IMR-90 (cell line): ENCODE measurements around the gene MYRFL. TPM values are rescaled to one million over a fixed set of nuclear protein-coding genes. Genes with fewer than 3 reads are reported as not detected.

ENCODE experiments used
- ATAC-seq: fragments of 200-7000 bp; cut with Tn5 transposase; 2 replicates; pipeline ENCODE4 v1.9.1; 2020; ENCODE audit warnings: low read depth, mild to moderate bottlenecking, moderate library complexity
- BruUV-seq: library from RNA; stranded (reverse); fragments of 400-500 nt; replicated peaks from 2 replicates; lab custom pipeline; 2021; lab: Mats Ljungman, UMichigan
- CTCF ChIA-PET: fragments of 300-600 bp; formaldehyde crosslinking; extraction: SDS; loops from one replicate; lab custom pipeline; 2021; ENCODE audit warnings: antibody characterized with exemption; lab: Yijun Ruan, JAX
- POLR2A ChIA-PET: fragments of 300-600 bp; sonication (Branson Sonifier 250); formaldehyde crosslinking; loops from one replicate; lab custom pipeline; 2022; ENCODE audit warnings: antibody characterized with exemption; ENCODE audit not compliant: unreplicated experiment; lab: Charles Lee
- DNase-seq: peaks from one replicate; pipeline ENCODE4 v3.0.0; 2013
- H2AFZ ChIP-seq: replicated peaks from 2 replicates; pipeline ENCODE3; 2013; ENCODE audit warnings: low read length, mild to moderate bottlenecking; ENCODE audit not compliant: poor library complexity
- H2AK5ac ChIP-seq: 2 replicates; pipeline ENCODE4 v1.6.1; 2013; ENCODE audit warnings: low read depth, low read length, inconsistent platforms
- H2AK9ac ChIP-seq: replicated peaks from 2 replicates; pipeline ENCODE3; 2013; ENCODE audit warnings: mild to moderate bottlenecking, low read depth, low read length, moderate library complexity; ENCODE audit not compliant: poor library complexity
- H2BK120ac ChIP-seq: 2 replicates; pipeline ENCODE4 v1.6.1; 2013; ENCODE audit warnings: low read depth, low read length, inconsistent platforms
- H2BK15ac ChIP-seq: 3 replicates; pipeline ENCODE4 v1.6.1; 2013; ENCODE audit warnings: low read depth, low read length, inconsistent platforms
- H2BK20ac ChIP-seq: 2 replicates; pipeline ENCODE4 v1.6.1; 2013; ENCODE audit warnings: low read depth, mild to moderate bottlenecking, inconsistent platforms, low read length, moderate library complexity
- H2BK5ac ChIP-seq: 2 replicates; pipeline ENCODE4 v1.6.1; 2013; ENCODE audit warnings: mild to moderate bottlenecking, low read depth, low read length, inconsistent platforms; ENCODE audit not compliant: poor library complexity, severe bottlenecking
- H3K14ac ChIP-seq: replicated peaks from 2 replicates; pipeline ENCODE4 v1.6.1; 2013; ENCODE audit warnings: low read depth, low read length, inconsistent platforms
- H3K18ac ChIP-seq: 2 replicates; pipeline ENCODE4 v1.6.1; 2013; ENCODE audit warnings: low read depth, low read length, control low read depth
- H3K23ac ChIP-seq: 2 replicates; pipeline ENCODE4 v1.6.1; 2013; ENCODE audit warnings: low read depth, low read length, inconsistent platforms
- H3K27ac ChIP-seq: 2 replicates; pipeline ENCODE4 v1.5.1; 2013; ENCODE audit warnings: mild to moderate bottlenecking, control low read depth, low read length; ENCODE audit not compliant: insufficient read depth
- H3K27me3 ChIP-seq: 2 replicates; pipeline ENCODE4 v1.6.1; 2013; ENCODE audit warnings: low read length; ENCODE audit not compliant: control insufficient read depth, insufficient read depth
- H3K36me3 ChIP-seq: 2 replicates; pipeline ENCODE4 v1.6.1; 2013; ENCODE audit warnings: low read length, mixed read lengths; ENCODE audit not compliant: control insufficient read depth, insufficient read depth
- H3K4ac ChIP-seq: 2 replicates; pipeline ENCODE4 v1.6.1; 2013; ENCODE audit warnings: low read depth, low read length, inconsistent platforms
- H3K4me1 ChIP-seq: 2 replicates; pipeline ENCODE4 v1.6.1; 2013; ENCODE audit warnings: low read length, mixed read lengths; ENCODE audit not compliant: control insufficient read depth, insufficient read depth
- H3K4me2 ChIP-seq: 2 replicates; pipeline ENCODE4 v1.6.1; 2013; ENCODE audit warnings: low read depth, mild to moderate bottlenecking, control low read depth, low read length, moderate library complexity
- H3K4me3 ChIP-seq: 2 replicates; pipeline ENCODE4 v1.5.1; 2013; ENCODE audit warnings: low read depth, mild to moderate bottlenecking, control low read depth, low read length, moderate library complexity; ENCODE audit not compliant: insufficient read depth
- H3K56ac ChIP-seq: 2 replicates; pipeline ENCODE4 v1.6.1; 2013; ENCODE audit warnings: low read length, inconsistent platforms; ENCODE audit not compliant: insufficient read depth; ENCODE audit errors: extremely low read depth
- H3K79me1 ChIP-seq, 2 experiments: 2 replicates each; pipeline ENCODE4 v1.6.1; 2013; ENCODE audit warnings: low read length in 2 of 2, inconsistent platforms in 1 of 2, low read depth in 1 of 2
- H3K9ac ChIP-seq: 2 replicates; pipeline ENCODE4 v1.6.1; 2013; ENCODE audit warnings: low read depth, low read length, control low read depth
- H3K9me1 ChIP-seq: 2 replicates; pipeline ENCODE4 v1.6.1; 2013; ENCODE audit warnings: low read length, inconsistent platforms; ENCODE audit not compliant: insufficient read depth
- H3K9me3 ChIP-seq: 2 replicates; pipeline ENCODE4 v1.6.1; 2013; ENCODE audit warnings: low read length; ENCODE audit not compliant: control insufficient read depth, insufficient read depth
- H4K20me1 ChIP-seq: 2 replicates; pipeline ENCODE4 v1.6.1; 2013; ENCODE audit warnings: low read length, inconsistent platforms; ENCODE audit not compliant: insufficient read depth
- H4K5ac ChIP-seq: 2 replicates; pipeline ENCODE4 v1.6.1; 2013; ENCODE audit warnings: mild to moderate bottlenecking, low read depth, low read length, control low read depth
- H4K8ac ChIP-seq, 2 experiments: 2 replicates each; pipeline ENCODE4 v1.6.1; 2013; ENCODE audit warnings: low read depth in 2 of 2, low read length in 2 of 2, control low read depth in 1 of 2, inconsistent platforms in 1 of 2
- H4K91ac ChIP-seq: 2 replicates; pipeline ENCODE4 v1.6.1; 2013; ENCODE audit warnings: low read depth, low read length, inconsistent platforms; ENCODE audit not compliant: insufficient read depth
- CEBPB ChIP-seq: IDR thresholded peaks from 2 replicates; pipeline ENCODE4 v1.6.1; 2012; ENCODE audit warnings: low read depth, low read length, improper control_type of control experiment
- CHD1 ChIP-seq: IDR thresholded peaks from 2 replicates; pipeline ENCODE4 v1.6.1; 2012; ENCODE audit warnings: low read depth, low read length, improper control_type of control experiment
- CTCF ChIP-seq: conservative IDR thresholded peaks from 2 replicates; pipeline ENCODE4 v1.5.1; 2012; ENCODE audit warnings: mild to moderate bottlenecking, low read depth, low read length, improper control_type of control experiment
- ELK1 ChIP-seq: fragments of 150-350 bp; IDR thresholded peaks from 2 replicates; pipeline ENCODE4 v1.6.1; 2016; ENCODE audit warnings: low read depth, mild to moderate bottlenecking, low read length, moderate library complexity, borderline replicate concordance
- FOS ChIP-seq: fragments of 150-350 bp; IDR thresholded peaks from 2 replicates; pipeline ENCODE4 v1.6.1; 2016; ENCODE audit warnings: low read depth, low read length
- MAFK ChIP-seq: IDR thresholded peaks from 2 replicates; pipeline ENCODE4 v1.6.1; 2012; ENCODE audit warnings: low read depth, low read length, improper control_type of control experiment
- MAZ ChIP-seq: IDR thresholded peaks from 2 replicates; pipeline ENCODE4 v1.6.1; 2012; ENCODE audit warnings: low read depth, mild to moderate bottlenecking, low read length, improper control_type of control experiment, moderate library complexity, borderline replicate concordance
- MXI1 ChIP-seq: IDR thresholded peaks from 2 replicates; pipeline ENCODE4 v1.6.1; 2012; ENCODE audit warnings: low read depth, mild to moderate bottlenecking, low read length, moderate library complexity, borderline replicate concordance
- NFE2L2 ChIP-seq: fragments of 150-350 bp; IDR thresholded peaks from 2 replicates; pipeline ENCODE4 v1.6.1; 2016; ENCODE audit warnings: low read depth, mild to moderate bottlenecking, low read length
- POLR2A ChIP-seq: IDR thresholded peaks from 2 replicates; pipeline ENCODE4 v1.6.1; 2012; ENCODE audit warnings: mild to moderate bottlenecking, low read depth, low read length
- RAD21 ChIP-seq: IDR thresholded peaks from 2 replicates; pipeline ENCODE4 v1.6.1; 2012; ENCODE audit warnings: low read length, improper control_type of control experiment
- RFX5 ChIP-seq: IDR thresholded peaks from 2 replicates; pipeline ENCODE4 v1.8.0; 2012; ENCODE audit warnings: low read depth, mild to moderate bottlenecking, low read length, moderate library complexity
- SMC3 ChIP-seq: fragments of 150-350 bp; IDR thresholded peaks from 2 replicates; pipeline ENCODE4 v1.6.1; 2016; ENCODE audit warnings: low read depth, mild to moderate bottlenecking, antibody characterized with exemption, low read length, moderate library complexity
- USF2 ChIP-seq: fragments of 150-350 bp; IDR thresholded peaks from 2 replicates; pipeline ENCODE4 v1.6.1; 2017; ENCODE audit warnings: mild to moderate bottlenecking, antibody characterized with exemption, low read length, low read depth
- WGBS, 2 experiments: methylation state at CpG; one replicate each; pipeline versions ENCODE4 v1.1.5 to v1.1.7; 2013; ENCODE audit warnings: missing lambda C conversion rate in 2 of 2; ENCODE audit not compliant: insufficient read length in 1 of 2; ENCODE audit errors: extremely low coverage in 2 of 2; 5-methylcytosine and 5-hydroxymethylcytosine counted together
- dilution Hi-C: fragments of 300-500 bp; cut with HindIII; formaldehyde crosslinking; loops from one replicate; pipeline ENCODE4 v1.14.3; 2018; ENCODE audit warnings: low sequenced_read_pairs; ENCODE audit not compliant: unreplicated experiment
- in situ Hi-C: fragments of 300-500 bp; cut with MboI; formaldehyde crosslinking; loops from 3 replicates; pipeline ENCODE4 v1.14.3; 2019; ENCODE audit warnings: low sequenced_read_pairs, inconsistent platforms, mixed read lengths
- intact Hi-C: fragments of 100-400 bp; cut with micrococcal nuclease; formaldehyde crosslinking; loops from 2 replicates; pipeline ENCODE4 v1.10.0; 2022
- polyA plus RNA-seq, 3 experiments: library from polyadenylated mRNA; depleted of rRNA; stranded (reverse); fragments of >200 nt; gene quantifications; 2 replicates each; pipeline ENCODE4 v1.2.3, GENCODE V29; 2012; ENCODE audit warnings: low replicate concordance in 1 of 3
- total RNA-seq: library from RNA; depleted of rRNA; stranded (reverse); fragments of >200 nt; gene quantifications from 2 replicates; pipeline ENCODE4 v1.2.3, GENCODE V29; 2012

MYRFL gene
- total and polyA plus RNA-seq, 2 of the 4 experiments (the other 2 are of a cell fraction) = not detected

DNA sequence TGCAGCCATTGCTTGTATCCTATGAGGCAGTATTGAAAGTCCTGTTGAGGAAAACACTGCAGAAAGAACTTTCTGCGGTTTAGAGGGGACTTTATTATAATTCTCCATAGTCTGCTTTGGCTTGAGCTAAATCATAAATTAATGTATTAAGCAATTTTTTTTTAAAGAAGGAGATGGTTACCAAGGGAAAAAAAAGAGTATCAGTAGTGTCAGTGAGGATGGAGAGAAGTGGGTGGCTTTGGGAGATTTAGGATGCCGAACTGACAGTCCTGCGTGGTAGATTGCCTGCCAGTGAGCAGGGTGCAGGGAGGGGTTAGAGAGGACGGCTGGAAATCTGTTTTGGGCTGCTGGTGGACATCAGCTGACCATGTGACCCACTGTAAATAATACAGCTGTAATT lies 96.8 kb downstream of the MYRFL start:
- H3K9me1 ChIP-seq = no peaks in the 10 kb centered on the region
- TF ChIP-seq USF2 (no peak), SMC3 (no peak), NFE2L2 (no peak), RFX5 (no peak), MAZ (no peak), ELK1 (no peak), CEBPB (no peak), RAD21 (no peak), MAFK (no peak), FOS (no peak), MXI1 (no peak), CTCF (no peak), POLR2A (no peak), CHD1 (no peak)
- H3K4ac ChIP-seq = no peak overlapping the region
- H3K9ac ChIP-seq = no peak overlapping the region
- H3K4me2 ChIP-seq = no peak overlapping the region
- intact Hi-C loops = no loop called here
- no TSS peak for BruUV-seq
- dilution Hi-C loops = no loop called here
- H3K4me1 ChIP-seq = no peaks in the 10 kb centered on the region
- POLR2A ChIA-PET = no interaction called here
- no peak overlapping the region for H3K18ac ChIP-seq
- no peak overlapping the region for H2AK9ac ChIP-seq
- H3K36me3 ChIP-seq = no peaks in the 10 kb centered on the region
- H2BK120ac ChIP-seq = no peak overlapping the region
- CTCF ChIA-PET = no interaction called here
- no peak overlapping the region for H3K27ac ChIP-seq
- H2BK20ac ChIP-seq = no peak overlapping the region
- no peak overlapping the region for H4K5ac ChIP-seq
- H3K27me3 ChIP-seq = no peaks in the 10 kb centered on the region
- H3K9me3 ChIP-seq = no peaks in the 10 kb centered on the region
- no peaks in the 10 kb centered on the region for H3K79me1 ChIP-seq
- H2BK15ac ChIP-seq = no peak overlapping the region
- WGBS, 2 experiments = 71% methylated on average over 1 of the region's 4 CpGs; no CpG with 5 or more reads in 1 of the 2 experiments
- H3K14ac ChIP-seq = no peak overlapping the region
- ATAC-seq (no peak), DNase-seq (no peak)
- no peak overlapping the region for H2BK5ac ChIP-seq
- H2AFZ ChIP-seq = no peak overlapping the region
- no peak overlapping the region for H2AK5ac ChIP-seq
- H4K91ac ChIP-seq = no peak overlapping the region
- no peak overlapping the region for H4K8ac ChIP-seq
- no peaks in the 10 kb centered on the region for H4K20me1 ChIP-seq
- no peak overlapping the region for H3K23ac ChIP-seq
- no peak overlapping the region for H3K56ac ChIP-seq
- in situ Hi-C loops = no loop called here
- no peak overlapping the region for H3K4me3 ChIP-seq
